ENCODE data around the gene SPTBN1. TPM values are rescaled to one million over a fixed set of nuclear protein-coding genes. Genes with fewer than 3 reads are reported as not detected.
A peak's percentile ranks its signal among the peaks of the same experiment; 100 is the strongest.

The SPTBN1 gene
- total and polyA plus RNA-seq, 2 of the 13 experiments (the other 11 are each of a cell fraction or from before 2014, with no cell fraction given) = 123 to 299 TPM

DNA sequence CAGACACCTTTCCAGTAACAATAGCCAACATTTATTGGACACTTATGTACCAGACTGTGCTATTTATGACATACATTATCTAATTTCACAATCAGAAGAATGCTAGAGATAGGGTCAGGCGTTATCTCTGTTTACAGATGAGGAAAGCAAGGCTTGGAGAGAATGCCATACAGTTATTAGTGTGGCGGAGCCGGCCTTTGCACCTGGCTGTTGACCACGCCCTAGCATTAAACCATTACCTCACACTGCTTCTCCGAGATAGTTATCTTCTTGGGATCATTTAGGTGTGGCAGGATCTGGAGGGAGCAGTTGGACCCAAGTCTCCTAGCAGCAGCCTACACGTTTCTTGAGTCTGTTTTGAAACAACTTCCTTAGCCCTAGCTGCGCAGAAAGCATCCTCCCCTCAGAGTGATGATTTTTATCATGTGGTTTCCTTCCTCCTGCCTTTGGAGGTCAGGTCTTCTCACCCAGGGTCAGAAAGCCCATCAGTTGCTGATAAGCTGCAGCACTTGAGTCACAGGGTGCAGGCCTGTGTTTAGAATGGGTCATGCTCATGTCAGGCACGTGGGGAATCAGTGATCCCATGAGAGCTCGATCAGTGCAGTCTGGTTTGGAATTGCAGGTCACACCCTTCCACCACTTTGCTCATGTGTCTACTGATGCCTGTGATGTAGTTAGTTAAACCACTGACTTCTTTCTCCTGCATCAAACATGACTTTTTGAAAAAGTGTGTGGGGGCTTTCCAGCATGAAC is 118.2 kb downstream of the SPTBN1 start (continued):
- TF ChIP-seq PAWR (CRISPR knock-in tag; IDR thresholded peaks at IDR 0.05; ENCODE audit: borderline replicate concordance) (no peak), TGIF2 (CRISPR knock-in tag; IDR thresholded peaks at IDR 0.05) (peak; percentile 79), ZNF775 (CRISPR knock-in tag; IDR thresholded peaks at IDR 0.05; ENCODE audit: borderline replicate concordance) (no peak), PHF20 (CRISPR knock-in tag; IDR thresholded peaks at IDR 0.05) (no peak), KAT2B (IDR thresholded peaks at IDR 0.05; ENCODE audit: borderline replicate concordance, low read depth, low read length) (no peak), ZNF335 (CRISPR knock-in tag; IDR thresholded peaks at IDR 0.05) (no peak), ZFP82 (CRISPR knock-in tag; IDR thresholded peaks at IDR 0.05; ENCODE audit: borderline replicate concordance) (no peak), NR2F2 (IDR thresholded peaks at IDR 0.05; ENCODE audit: borderline replicate concordance, low read depth) (peak; percentile 80; the same call in 1 of the 2 replicates), SRSF9 (IDR thresholded peaks at IDR 0.05; ENCODE audit: borderline replicate concordance, insufficient read depth, low read depth, low read length, poor library complexity, severe bottlenecking) (no peak), KLF6 (CRISPR knock-in tag; IDR thresholded peaks at IDR 0.05) (peak; percentile 45), ZNF460 (CRISPR knock-in tag; IDR thresholded peaks at IDR 0.05; ENCODE audit: borderline replicate concordance) (no peak), MLLT10 (CRISPR knock-in tag; IDR thresholded peaks at IDR 0.05) (no peak), GPN1 (CRISPR knock-in tag; IDR thresholded peaks at IDR 0.05; ENCODE audit: borderline replicate concordance) (no peak), RCOR2 (CRISPR knock-in tag; IDR thresholded peaks at IDR 0.05) (peak; percentile 87), HOXA5 (CRISPR knock-in tag; IDR thresholded peaks at IDR 0.05) (no peak), SP2 (CRISPR knock-in tag; IDR thresholded peaks at IDR 0.05) (no peak), ZNF33A (CRISPR knock-in tag; IDR thresholded peaks at IDR 0.05; ENCODE audit: borderline replicate concordance) (no peak), RFX1 (IDR thresholded peaks at IDR 0.05) (no peak), ZNF17 (CRISPR knock-in tag; IDR thresholded peaks at IDR 0.05) (no peak)
- TF ChIP-seq, protein P1, sequence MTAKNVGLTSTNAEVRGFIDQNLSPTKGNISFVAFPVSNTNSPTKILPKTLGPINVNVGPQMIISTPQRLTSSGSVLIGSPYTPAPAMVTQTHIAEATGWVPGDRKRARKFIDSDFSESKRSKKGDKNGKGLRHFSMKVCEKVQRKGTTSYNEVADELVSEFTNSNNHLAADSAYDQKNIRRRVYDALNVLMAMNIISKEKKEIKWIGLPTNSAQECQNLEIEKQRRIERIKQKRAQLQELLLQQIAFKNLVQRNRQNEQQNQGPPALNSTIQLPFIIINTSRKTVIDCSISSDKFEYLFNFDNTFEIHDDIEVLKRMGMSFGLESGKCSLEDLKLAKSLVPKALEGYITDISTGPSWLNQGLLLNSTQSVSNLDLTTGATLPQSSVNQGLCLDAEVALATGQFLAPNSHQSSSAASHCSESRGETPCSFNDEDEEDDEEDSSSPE (CRISPR knock-in tag; IDR thresholded peaks at IDR 0.05) = peak; percentile 46; the same call in 1 of the 2 replicates
- TF ChIP-seq, protein P2, sequence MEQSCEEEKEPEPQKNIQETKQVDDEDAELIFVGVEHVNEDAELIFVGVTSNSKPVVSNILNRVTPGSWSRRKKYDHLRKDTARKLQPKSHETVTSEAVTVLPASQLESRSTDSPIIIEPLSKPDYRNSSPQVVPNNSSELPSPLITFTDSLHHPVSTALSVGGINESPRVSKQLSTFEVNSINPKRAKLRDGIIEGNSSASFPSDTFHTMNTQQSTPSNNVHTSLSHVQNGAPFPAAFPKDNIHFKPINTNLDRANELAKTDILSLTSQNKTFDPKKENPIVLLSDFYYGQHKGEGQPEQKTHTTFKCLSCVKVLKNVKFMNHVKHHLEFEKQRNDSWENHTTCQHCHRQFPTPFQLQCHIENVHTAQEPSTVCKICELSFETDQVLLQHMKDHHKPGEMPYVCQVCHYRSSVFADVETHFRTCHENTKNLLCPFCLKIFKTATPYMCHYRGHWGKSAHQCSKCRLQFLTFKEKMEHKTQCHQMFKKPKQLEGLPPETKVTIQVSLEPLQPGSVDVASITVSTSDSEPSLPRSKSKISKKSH (CRISPR knock-in tag; IDR thresholded peaks at IDR 0.05; ENCODE audit: borderline replicate concordance) = no peak
- TF ChIP-seq, protein P3, sequence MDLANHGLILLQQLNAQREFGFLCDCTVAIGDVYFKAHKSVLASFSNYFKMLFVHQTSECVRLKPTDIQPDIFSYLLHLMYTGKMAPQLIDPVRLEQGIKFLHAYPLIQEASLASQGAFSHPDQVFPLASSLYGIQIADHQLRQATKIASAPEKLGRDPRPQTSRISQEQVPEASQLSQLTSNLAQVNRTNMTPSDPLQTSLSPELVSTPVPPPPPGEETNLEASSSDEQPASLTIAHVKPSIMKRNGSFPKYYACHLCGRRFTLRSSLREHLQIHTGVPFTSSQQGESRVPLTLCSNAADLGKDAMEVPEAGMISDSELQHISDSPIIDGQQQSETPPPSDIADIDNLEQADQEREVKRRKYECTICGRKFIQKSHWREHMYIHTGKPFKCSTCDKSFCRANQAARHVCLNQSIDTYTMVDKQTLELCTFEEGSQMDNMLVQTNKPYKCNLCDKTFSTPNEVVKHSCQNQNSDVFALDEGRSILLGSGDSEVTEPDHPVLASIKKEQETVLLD (CRISPR knock-in tag; IDR thresholded peaks at IDR 0.05; ENCODE audit: low read depth) = no peak
- TF ChIP-seq, protein P4, sequence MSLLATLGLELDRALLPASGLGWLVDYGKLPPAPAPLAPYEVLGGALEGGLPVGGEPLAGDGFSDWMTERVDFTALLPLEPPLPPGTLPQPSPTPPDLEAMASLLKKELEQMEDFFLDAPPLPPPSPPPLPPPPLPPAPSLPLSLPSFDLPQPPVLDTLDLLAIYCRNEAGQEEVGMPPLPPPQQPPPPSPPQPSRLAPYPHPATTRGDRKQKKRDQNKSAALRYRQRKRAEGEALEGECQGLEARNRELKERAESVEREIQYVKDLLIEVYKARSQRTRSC (CRISPR knock-in tag; IDR thresholded peaks at IDR 0.05; ENCODE audit: low read depth) = no peak
- TF ChIP-seq, protein P5, sequence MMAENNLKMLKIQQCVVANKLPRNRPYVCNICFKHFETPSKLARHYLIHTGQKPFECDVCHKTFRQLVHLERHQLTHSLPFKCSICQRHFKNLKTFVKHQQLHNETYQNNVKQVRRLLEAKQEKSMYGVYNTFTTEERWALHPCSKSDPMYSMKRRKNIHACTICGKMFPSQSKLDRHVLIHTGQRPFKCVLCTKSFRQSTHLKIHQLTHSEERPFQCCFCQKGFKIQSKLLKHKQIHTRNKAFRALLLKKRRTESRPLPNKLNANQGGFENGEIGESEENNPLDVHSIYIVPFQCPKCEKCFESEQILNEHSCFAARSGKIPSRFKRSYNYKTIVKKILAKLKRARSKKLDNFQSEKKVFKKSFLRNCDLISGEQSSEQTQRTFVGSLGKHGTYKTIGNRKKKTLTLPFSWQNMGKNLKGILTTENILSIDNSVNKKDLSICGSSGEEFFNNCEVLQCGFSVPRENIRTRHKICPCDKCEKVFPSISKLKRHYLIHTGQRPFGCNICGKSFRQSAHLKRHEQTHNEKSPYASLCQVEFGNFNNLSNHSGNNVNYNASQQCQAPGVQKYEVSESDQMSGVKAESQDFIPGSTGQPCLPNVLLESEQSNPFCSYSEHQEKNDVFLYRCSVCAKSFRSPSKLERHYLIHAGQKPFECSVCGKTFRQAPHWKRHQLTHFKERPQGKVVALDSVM (CRISPR knock-in tag; IDR thresholded peaks at IDR 0.05) = no peak
